Nephron progenitor cell (in vitro differentiated cells): ENCODE data around the gene CENPX.

ENCODE experiments used
- DNase-seq: peaks from one replicate; pipeline ENCODE4 v3.0.0; 2021
- H3K27ac Mint-ChIP-seq: 2 replicates; pipeline ENCODE4 v1.8.0; 2021; ENCODE audit warnings: mild to moderate bottlenecking, moderate library complexity, mixed read lengths
- H3K27me3 Mint-ChIP-seq: 2 replicates; pipeline ENCODE4 v1.8.0; 2021; ENCODE audit warnings: mild to moderate bottlenecking, low read depth, mixed read lengths; ENCODE audit not compliant: poor library complexity
- H3K36me3 Mint-ChIP-seq: 2 replicates; pipeline ENCODE4 v1.8.0; 2021; ENCODE audit warnings: low read depth, mixed read lengths
- H3K4me1 Mint-ChIP-seq: 2 replicates; pipeline ENCODE4 v1.8.0; 2021; ENCODE audit warnings: mixed read lengths
- H3K4me3 Mint-ChIP-seq: 2 replicates; pipeline ENCODE4 v1.8.0; 2021; ENCODE audit warnings: mild to moderate bottlenecking, moderate library complexity, mixed read lengths
- H3K9me3 Mint-ChIP-seq: 2 replicates; pipeline ENCODE4 v1.8.0; 2021; ENCODE audit warnings: mild to moderate bottlenecking, moderate library complexity, mixed read lengths
- TF ChIP-seq, protein P1 (sequence below): fragments of 200-600 bp; sonication (generic); IDR thresholded peaks from 2 replicates; pipeline ENCODE4 v1.5.0; 2021; ENCODE audit warnings: antibody characterized with exemption

CENPX gene

DNA sequence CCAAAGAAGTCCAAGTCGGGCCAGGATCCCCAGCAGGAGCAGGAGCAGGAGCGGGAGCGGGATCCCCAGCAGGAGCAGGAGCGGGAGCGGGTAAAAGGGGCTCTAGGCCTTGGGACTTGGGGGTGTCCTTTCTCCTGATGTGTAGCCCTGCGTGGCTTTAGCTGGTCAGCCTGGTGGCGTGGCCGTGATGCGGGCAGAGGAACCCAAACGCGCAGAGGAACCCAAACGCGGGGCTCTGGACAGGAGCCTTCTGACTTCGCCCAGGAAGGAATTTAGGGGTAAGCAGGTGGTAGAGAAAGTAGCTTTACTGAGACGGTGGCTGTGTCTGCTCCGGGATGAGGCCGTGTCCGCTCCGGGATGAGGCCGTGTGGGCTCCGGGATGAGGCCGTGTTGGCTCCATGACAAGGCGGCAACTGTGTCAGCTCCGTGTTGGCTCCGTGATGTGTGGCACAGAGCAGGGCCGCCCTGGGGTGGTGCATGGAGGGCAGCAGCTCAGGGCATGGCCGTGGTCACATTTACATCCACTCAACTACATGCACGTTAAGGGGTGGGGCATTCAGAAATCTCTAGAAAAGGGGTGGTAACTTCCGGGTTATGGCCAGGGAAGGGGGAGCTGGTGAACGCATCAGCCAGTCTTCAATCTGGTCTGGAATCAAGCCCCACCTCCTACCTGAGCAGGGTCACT, 25.8 kb downstream of the CENPX start:
- Mint-ChIP-seq H3K9me3 (no peaks in the 10 kb centered on the region), H3K36me3 (peaks cover 14% of the 10 kb centered on the region), H3K4me1 (peaks cover 75% of the 10 kb centered on the region), H3K27ac (peak overlapping the region; percentile 19), H3K27me3 (no peaks in the 10 kb centered on the region), H3K4me3 (no peak overlapping the region)
- DNase-seq = no peak
- TF ChIP-seq, protein P1, sequence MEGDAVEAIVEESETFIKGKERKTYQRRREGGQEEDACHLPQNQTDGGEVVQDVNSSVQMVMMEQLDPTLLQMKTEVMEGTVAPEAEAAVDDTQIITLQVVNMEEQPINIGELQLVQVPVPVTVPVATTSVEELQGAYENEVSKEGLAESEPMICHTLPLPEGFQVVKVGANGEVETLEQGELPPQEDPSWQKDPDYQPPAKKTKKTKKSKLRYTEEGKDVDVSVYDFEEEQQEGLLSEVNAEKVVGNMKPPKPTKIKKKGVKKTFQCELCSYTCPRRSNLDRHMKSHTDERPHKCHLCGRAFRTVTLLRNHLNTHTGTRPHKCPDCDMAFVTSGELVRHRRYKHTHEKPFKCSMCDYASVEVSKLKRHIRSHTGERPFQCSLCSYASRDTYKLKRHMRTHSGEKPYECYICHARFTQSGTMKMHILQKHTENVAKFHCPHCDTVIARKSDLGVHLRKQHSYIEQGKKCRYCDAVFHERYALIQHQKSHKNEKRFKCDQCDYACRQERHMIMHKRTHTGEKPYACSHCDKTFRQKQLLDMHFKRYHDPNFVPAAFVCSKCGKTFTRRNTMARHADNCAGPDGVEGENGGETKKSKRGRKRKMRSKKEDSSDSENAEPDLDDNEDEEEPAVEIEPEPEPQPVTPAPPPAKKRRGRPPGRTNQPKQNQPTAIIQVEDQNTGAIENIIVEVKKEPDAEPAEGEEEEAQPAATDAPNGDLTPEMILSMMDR = no peak

DNA sequence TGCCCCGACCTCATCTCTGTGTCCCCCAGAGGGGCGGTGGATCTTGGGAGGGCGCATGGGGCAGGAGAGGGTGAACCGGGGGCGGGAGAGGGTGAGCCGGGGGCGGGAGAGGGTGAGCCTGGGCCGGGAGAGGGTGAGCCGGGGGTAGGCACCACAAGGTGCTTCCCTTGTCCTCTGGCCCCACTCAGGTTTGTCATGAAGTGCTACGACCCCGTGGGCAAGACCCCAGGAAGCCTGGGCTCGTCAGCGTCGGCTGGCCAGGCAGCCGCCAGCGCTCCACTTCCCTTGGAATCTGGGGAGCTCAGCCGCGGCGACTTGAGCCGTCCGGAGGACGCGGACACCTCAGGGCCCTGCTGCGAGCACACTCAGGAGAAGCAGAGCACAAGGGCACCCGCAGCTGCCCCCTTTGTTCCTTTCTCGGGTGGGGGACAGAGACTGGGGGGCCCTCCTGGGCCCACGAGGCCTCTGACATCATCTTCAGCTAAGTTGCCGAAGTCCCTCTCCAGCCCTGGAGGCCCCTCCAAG, 26.4 kb downstream of the CENPX start:
- no peak for DNase-seq
- TF ChIP-seq, protein P1 = no peak
- H3K36me3 Mint-ChIP-seq = peaks cover 14% of the 10 kb centered on the region
- H3K9me3 Mint-ChIP-seq = no peaks in the 10 kb centered on the region
- no peaks in the 10 kb centered on the region for H3K27me3 Mint-ChIP-seq
- H3K4me3 Mint-ChIP-seq = no peak overlapping the region
- H3K27ac Mint-ChIP-seq = peak overlapping the region; percentile 19
- peaks cover 75% of the 10 kb centered on the region for H3K4me1 Mint-ChIP-seq

DNA sequence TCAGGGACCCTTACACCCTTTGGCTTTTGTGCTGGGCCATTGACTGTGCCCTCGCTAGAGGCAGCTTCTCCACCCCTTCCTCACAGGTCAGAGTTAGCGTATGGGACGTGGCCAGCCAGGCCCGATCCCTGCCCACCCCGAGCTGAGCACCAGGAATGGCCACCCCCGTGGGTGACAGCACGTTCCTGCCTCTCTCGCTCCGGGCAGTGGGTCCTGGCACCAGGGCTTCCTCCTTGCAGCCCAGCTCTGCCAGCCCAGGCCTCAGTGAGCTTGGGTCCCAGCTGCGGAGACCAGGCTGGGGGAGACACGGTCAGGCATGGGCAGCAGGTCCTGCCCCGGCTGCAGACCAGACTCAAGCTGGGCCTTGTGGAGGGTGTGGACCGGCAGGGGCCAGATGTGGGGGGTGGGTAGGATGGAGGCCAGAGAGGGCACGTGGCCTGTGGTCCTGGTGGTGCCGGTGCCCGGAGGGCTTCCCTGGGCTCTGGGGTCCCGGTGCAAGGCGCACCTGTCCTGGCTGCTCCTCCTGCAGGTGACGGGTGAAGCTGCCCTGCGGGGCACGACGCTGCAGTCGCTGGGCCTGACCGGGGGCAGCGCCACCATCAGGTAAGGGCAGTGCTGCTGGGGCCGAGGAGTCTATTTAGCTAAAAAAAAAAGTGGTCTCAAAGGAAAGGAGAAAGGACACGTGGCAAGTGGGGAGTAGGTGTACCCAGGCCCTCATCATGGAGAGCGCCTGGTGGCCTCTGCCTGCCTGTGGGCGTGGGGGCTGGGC, 27.0 kb downstream of the CENPX start:
- DNase-seq = no peak
- H3K27me3 Mint-ChIP-seq = no peaks in the 10 kb centered on the region
- H3K4me1 Mint-ChIP-seq = peaks cover 79% of the 10 kb centered on the region
- peaks cover 16% of the 10 kb centered on the region for H3K36me3 Mint-ChIP-seq
- peaks cover under 1% of the 10 kb centered on the region for H3K9me3 Mint-ChIP-seq
- no peak overlapping the region for H3K4me3 Mint-ChIP-seq
- no peak overlapping the region for H3K27ac Mint-ChIP-seq
- TF ChIP-seq, protein P1 = no peak

DNA sequence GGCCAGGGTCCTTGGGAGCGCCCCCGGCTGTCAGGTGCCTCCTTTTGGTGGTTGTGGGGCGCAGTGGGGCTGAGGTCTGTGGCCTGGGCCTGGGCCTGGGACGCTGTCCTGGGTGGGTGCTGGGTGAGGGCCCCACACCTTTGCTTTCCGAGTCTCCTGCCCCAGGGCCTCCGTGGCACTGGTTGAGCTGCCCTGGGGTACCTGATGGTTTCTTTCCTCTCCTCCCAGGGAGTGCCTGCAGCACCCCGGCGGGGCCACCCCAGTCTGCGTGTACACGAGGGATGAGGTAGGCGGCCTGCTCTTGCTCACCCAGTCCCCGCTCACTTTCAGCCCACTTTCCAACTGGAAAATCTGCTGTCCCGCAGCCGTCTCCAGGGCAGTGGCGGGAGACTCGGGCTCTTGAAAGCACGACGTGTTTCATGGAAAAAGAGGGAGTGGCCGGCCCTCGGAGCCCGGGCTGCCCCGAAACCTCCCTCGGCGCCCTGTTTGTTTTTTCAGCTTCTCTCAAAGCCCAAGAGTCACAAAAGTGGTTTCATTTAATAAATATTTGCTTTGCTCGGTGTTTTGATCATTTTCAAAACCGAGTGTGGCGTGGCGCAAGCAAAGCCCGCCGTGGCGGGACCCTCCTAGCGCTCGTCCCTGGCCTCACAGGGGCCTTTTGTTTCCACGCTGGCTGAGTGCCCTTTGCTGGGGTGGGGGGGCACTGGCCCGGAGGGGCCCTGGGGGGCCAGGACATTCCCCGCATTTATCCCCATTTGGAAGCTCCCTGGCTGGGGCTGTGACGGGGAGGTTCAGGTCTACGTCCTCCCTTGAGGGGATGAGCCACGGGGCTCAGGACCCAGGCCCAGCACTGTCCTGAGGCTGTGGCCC, 27.9 kb downstream of the CENPX start:
- DNase-seq = no peak
- Mint-ChIP-seq H3K9me3 (peaks cover 3% of the 10 kb centered on the region), H3K27me3 (no peaks in the 10 kb centered on the region), H3K36me3 (peaks cover 24% of the 10 kb centered on the region), H3K4me1 (peaks cover 77% of the 10 kb centered on the region), H3K27ac (no peak overlapping the region), H3K4me3 (no peak overlapping the region)
- TF ChIP-seq, protein P1 = no peak

DNA sequence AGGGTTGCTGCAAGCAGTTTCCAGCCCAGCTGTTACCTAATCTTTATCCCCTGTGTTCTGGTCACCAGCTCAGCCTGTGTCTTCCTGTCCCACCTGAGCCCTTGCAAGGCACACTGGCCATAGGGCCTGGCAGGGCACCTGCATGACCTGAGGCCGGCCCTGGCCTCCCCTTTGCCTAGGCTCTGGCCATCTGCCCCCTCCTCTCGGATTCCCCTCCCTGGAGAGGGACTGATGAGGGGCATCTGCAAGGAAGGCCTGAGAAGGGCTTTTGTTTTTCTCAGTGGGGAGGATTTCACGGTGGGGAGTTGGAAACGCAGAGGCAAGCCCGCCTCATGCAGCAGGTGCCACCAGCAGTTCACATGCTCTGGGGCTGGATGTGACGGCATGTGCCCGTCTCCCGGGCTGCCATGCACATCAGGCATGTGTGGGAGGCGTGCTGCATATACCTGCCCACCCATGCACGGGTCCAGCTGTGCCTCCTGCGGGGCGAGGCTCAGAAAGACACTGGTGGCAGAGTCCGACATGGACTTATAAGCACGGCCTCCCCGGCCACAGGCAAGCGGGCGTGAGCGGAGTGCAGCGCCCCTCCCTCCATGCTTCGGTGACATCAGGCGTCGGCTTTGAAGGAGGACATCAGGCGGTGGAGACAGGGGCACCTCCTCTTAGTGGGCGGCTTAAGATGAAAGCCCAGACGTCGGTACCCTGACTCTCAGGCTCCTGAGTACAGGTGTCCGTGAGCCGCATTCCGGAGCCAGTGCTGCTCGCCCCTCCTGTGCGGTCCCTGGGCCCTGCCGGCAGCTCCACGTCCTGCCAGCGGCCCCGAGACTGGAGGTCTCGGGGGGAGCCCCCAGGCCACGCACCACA, 28.7 kb downstream of the CENPX start:
- Mint-ChIP-seq H3K36me3 (peaks cover 31% of the 10 kb centered on the region), H3K4me3 (no peak overlapping the region), H3K4me1 (peaks cover 78% of the 10 kb centered on the region), H3K27me3 (no peaks in the 10 kb centered on the region), H3K27ac (no peak overlapping the region), H3K9me3 (peaks cover 3% of the 10 kb centered on the region)
- TF ChIP-seq, protein P1 = no peak
- no peak for DNase-seq
